Colon (tissue), 2 donors: ENCODE measurements around the gene NIPAL3.

Source experiments
- FAIRE-seq: peaks from 2 replicates; lab custom pipeline; 2012; peaks lifted over from hg19 to GRCh38; lab: Jason Lieb, UNC
- donor health status: control.
- donor health status: control.

The NIPAL3 gene

DNA sequence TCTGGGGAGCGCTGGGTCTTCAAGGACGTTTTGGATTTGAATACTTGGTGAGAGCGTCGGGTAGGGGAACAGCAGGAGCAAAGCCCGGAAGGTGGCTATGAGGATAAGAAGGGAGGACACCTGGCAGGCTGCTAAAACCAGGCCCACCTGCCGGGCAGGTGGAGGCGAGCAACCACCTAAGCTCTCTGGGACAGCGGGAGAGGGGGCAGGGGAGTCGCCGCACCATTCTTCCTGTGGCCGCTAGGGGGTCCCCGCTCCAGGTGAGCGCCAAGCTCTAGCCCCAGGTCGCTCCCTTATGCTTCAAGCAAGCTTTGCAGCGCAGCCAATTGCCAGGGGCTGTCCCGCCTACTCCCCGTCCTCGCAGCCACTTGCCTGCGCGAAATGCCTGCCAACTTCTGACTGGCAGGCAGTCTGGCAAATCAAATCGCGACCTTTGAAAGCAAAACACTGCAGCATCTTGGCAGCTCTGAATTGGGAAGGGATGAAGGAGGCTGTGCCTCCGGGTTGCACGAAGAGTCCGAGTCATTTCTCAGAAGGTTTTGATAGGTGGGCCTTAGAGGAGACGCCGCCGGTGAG lies at the start of gene NIPAL3:
TSS of gene NIPAL3 (plus strand) at position 469 of the 576 bp plus-strand sequence. CDS start 3,746 bp downstream, outside the sequence.
- FAIRE-seq = no peak

DNA sequence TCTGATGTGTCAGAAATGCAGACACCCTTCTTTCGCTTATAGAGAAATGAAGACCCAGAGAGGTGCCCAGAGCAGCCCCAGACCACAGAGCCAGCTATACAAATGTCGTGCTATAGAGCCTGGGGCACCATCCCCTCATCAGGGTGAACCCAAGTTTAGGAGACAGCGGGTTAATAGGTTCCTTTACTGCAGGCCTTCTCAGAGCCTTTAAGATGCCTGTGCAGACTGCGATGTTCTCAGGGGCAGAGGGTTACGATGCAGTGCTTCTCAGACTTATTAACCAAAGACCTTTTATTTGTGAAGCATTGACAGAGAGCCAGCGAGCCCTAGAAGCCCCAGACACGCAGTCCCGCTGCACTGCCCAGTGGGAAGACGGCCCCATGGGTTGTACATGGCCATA lies 48.9 kb upstream of the NIPAL3 start:
- FAIRE-seq = no peak

DNA sequence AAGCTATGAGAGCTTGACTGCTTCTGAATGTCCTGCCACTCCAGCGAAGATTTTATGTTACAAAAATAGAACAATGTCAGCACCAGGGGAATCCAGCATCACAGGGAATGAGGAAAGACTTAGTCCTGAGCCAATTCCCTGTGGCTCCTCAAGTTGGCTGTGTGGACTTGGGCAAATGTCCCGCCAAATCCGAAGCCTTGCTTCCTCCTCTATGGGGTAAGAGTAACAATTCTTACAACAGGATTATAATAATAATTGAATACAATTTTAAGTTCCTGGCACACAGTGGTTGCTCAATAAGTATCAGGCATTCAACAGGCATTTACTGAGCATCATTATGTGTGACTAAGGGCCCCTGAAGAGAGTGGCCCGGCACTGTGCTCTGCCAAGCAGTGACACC lies 46.4 kb upstream of the NIPAL3 start:
- FAIRE-seq = no peak

DNA sequence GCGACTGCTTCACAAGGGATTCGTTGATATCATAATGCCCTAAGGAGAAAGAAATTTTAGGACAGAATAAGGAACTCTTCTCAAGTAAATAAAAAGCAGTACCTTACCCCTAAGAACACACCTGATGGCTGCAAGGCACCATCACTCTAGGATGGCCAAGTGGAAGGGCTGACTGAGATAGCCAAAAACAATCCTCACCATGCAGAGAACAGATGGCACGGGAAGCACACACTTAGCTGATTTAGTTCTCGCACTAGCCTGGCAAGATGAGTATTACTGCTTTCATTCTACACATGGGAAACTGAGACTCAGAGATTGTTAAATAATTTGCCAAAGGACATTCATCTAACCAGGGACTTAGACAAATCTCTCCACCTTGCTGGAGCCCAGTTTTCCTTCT lies 45.8 kb upstream of the NIPAL3 start:
- no peak for FAIRE-seq

DNA sequence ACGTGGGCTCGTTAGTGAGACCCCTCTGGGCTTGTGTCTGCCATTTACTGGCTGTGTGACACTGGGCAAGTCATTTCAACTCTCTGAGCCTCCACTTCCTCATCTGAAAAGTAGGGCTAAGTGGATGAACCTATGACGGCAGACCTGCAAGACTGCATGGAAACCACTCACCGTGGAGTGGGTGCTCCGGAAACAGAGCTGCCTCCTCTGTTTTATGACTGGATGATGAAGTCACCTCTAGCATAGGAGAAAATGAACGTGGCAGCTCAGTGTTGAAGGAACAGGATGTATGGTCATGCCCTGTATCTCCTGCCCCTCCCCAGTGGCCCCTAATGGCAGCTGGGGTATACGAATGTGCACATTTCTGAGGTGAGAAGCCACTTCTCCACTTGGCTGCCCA lies 42.6 kb upstream of the NIPAL3 start:
- no peak for FAIRE-seq

DNA sequence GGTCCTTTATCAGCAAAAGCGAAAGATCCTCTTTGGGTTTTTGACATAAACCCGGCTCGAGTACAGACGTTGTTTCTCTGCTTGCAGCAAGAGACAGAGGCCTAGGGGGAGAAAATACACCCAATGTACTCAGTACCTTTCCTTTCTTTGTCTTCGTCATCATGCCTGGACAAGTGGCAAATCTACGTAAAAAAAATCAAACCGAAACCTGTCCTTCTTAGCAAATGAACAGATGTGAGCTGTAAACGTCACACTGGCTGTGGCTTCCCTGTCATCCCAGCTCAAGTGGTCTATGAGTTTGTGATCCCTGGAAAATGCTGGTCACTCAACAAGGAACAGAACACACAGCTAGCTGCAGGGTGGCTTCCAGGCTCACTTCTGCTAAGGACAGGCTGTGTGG lies 41.9 kb upstream of the NIPAL3 start:
- no peak for FAIRE-seq

DNA sequence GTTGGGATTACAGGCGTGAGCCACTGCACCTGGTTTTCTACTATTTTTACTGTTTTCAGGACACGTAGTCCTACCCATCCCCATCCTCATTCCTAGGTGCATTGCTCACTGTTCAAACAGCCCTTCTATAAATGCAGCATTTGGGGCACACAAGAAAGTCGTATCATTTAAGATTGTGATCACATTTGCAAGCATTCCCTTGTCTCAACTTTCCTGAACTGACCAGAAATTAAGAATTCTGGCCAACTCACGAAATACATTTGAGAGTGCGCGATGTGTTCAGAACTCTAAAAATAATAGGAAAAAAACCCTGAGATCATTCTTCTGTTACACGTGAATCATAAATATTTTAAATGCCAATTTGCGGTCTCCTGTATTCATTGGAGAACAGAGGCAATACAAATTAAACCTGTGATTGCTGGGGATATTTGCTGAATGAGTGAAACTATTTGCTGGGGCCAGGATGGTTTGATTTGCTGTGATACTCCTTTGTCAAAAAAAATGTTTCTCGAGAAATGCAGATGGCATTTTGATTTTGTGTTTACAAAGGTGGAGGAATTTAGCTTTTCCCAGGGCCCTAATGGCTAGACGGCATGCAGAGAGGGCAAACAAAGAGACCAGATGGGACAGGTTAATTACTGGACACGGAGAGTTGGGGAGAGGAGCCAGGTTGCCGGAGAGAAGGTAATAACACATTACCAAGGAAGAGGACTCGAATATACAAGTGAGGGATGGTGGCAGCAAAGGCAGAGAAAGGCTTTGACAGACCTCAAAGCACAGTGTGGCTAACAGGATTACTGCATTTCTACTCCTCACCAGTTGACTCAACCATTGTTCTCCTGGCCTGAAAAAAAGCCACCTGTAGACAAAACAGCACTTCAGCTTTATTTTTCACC lies 40.5 kb upstream of the NIPAL3 start:
- FAIRE-seq = no peak

DNA sequence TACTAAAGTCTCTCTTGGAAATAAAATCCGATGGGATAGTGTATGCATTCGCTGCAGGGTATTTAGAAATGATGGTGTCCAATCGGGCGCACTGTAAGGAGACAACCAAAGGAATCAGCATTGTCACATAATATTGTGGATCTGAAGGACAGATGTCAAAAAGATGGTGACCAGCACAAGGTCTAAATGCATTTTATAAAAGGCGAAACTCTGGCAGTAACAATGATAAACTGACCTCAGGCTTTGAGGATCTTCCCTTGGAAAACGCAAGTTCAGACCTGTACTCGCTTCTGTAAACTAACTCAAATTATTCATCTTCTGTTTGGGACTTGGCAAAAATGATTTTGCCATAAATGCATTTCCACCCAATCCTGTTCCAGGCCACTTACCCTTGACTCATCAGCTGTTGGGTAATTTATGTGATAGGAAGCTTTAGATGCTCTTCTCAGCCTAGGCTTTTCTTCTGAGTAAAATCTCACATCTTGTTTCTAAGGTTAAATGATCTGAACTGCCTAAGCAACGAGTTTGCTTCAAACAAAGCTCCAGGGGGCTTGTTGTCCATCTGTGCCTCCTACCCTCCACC lies 35.8 kb upstream of the NIPAL3 start:
- no peak for FAIRE-seq

DNA sequence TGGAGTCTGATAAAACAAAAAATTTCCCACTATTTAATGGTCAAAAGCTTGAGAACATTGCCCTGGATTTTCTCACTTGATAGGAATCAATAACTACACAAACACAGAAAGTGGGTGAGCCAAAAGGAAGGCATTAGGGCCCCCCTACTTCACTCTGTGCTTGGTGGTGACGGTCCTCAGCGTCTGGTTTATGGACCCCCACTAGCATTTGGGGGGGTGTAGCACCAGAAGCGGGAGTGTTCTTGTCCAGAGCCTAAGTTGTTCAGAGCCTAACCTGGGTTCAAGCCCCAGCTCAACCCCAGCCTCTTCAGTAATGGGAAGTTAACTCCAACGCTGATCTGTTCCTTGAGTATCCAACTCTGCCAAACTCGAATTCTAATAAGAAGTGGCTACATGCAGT lies 35.1 kb upstream of the NIPAL3 start:
- no peak for FAIRE-seq

DNA sequence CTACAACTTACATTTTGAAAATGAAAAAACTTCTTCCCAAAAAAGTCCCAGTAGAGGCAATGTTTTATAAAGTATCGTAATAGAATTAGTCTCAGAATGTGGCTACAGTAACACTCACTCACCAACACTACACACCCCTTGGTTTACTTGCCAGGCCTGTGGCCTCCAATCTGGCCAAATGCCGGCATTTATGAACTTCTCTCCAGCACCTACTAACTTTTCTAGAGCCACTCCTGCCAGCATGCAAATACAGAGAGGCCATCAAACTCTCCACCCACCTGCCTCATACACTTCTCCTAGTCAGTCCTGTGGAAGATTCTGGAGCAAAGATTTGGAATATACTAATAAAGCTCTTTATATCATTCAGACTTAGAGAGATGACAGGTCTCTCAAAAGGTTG lies 34.3 kb upstream of the NIPAL3 start:
- FAIRE-seq = no peak

DNA sequence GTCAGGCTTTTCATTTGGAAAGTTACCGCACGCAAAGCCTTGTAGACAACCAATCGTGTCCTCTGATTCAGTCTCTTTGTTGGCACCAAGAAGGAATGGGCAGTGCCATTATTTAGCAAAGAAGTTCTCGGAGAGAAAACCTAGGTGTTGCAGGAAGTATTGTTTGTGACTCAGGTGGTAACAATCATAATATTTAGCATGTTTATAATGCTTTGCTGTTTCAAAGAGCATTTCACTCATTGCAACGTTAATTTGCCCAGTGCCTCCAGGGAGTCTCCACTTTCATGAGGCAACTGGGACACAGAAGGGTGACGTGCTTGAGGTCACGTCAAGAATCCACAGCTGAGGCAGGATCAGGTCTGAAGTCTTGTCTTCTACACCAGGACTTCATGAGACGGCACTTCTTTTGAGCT lies 33.4 kb upstream of the NIPAL3 start:
- no peak for FAIRE-seq

DNA sequence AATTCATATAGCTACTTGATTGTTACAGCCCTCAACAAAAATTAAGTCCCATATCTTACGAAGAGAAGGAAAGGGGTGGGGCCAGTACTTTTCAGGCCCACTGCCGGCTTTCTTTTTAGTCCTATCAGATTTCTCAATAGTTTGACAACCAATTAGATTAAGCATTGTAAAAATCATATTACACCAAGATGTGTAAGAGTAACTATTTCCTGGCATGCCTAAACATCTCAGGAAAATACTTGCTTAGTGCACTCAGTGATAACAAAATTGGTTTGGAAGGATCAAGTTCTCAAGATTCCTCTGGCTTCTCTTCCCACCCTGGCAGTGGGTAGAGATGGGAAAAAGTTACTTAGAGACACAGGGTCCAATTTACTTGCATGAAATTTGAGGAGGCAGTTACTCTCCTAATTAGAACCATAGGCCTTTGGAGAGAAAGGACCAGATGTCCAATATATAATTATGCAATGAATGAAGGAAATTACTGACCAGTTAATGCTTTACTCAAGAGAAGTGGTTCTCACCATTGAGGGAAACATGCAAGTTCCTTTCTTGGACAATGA lies 32.1 kb upstream of the NIPAL3 start:
- FAIRE-seq = no peak

DNA sequence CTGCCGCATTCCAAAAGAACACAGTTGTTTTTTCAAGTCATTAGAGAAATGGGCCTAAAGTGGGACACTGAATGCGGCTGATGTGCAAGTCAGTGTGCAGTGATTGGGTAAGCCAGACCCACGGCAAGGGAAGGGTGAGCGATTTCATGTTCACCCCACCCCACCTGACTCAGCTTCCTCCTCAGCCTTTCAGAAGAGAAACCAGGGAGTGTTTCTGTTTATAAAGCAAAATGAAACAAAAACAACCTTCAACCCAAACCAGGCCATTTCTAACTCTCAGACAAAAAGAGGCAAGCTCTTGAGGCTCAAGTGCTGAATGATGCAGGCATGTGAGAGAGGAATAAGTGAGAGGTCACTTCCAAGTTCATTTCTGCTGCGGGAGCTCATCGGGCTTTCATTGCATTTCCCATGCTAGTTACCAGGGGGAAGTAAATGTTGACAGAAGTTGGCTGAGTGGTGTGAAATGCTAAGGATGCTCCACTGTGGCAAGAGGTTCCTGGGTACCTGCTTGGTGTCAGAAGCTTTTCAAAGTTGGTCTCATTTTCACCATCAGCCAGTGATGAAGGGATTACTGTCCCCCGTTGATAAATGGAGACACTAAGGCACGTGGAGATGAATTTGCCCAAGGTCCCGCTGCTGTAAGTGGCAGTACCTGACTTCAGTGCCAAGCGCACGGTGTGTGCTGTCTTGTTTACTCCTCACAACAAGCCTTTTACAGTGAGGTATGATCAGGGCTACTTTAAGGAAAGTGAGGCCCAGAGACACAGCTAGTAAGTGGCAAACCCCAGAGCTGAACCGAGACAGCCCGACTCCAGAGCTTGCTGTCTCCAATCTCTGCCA lies 31.1 kb upstream of the NIPAL3 start:
- FAIRE-seq = no peak

DNA sequence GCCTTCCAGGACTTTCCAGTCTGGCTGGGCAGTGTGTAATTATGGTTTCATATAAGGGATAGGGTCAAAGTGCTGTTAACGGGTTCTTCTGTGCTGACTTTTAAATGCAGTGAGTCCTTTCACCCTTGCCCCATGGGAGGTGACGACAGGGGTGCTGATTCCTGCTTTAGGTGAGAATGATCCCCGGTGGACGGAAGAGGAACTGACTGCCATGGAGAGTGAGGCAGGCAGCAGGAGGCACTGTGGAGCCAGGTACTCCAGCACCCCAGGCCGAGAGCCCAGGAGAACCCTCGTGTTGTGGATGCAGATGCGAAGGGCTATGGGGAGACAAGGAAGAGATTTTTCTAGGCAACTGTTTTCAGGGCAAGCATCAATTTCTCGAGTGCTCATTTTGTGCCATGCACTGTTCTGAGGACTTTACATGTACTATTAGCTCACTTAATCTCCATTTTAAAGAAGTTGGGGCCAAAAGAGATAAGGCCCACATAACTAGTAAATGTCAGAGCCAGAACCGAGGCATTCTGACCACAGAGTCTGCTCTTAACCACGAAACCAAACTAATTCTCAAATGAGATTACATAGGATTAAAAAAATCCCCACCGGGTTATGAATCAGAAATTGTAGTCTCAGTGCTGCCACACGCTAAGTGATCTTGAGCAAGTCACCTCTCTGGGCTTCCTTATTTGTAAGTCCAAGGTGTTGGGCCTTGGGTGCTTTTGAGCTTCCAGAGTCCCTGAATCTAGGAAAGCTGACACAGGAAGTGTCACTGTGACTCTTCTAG lies 30.3 kb upstream of the NIPAL3 start:
- FAIRE-seq = no peak

DNA sequence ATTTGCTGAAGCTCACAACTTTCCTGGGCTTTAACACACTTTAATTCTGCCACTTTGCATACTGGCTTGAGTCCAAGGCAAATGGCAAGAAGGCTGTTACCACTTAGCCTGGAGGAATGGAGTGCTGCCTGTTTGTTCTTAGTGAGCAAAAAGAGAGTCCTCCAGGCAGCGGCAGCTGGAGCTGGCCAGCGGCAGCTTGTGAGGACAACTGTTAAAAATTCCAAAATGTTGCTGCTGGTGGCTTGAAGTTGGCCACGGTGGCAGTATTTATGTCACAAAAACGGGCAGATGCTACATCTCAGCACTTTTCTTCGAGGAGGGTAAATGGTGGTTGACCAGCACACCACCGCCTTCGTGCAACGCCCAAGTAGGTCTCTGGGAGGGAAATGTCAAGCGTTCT lies 29.4 kb upstream of the NIPAL3 start:
- no peak for FAIRE-seq

DNA sequence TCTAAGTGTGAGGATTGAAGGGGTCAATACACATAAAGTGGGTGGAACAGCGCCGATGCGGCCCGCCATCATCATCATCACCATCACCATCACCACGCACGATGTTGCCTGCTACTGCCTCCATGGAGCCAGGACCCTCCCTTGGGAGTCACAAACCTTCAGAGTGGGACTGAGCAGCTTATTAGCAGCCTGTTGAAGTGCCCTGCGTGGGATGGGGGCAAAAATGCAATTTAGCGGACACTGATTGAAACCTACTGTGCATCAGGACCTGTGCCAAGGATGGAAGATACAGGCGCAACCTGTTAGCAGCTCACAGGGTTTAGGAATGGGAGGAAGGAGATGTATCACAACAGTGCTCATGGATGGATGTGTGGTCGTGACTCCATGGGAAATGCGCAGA lies 28.7 kb upstream of the NIPAL3 start:
- FAIRE-seq = no peak

DNA sequence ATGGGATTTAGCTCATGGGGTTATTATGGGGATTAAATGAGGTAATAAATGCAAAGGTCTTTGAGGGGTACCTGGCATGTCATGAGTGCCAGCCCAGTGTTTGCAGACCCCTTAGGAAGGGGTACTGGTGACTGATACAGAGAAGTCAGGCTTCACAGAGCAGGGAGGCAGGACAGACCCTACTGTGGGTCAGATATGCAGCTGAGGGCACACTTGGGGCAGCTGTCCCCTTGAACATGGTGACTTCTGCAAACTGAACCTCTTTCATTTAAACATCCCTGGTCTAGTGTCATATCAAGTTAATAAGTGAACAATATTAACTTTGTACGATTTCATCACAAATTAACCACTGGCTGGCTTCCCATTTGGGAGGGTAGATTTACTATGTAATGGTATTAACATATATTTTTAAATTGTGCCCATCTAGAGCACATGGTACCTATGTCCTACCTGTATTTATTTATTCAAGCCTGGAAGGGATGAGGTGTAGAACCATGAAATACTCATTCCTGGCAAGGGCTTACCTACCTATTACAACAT lies 27.9 kb upstream of the NIPAL3 start:
- no peak for FAIRE-seq

DNA sequence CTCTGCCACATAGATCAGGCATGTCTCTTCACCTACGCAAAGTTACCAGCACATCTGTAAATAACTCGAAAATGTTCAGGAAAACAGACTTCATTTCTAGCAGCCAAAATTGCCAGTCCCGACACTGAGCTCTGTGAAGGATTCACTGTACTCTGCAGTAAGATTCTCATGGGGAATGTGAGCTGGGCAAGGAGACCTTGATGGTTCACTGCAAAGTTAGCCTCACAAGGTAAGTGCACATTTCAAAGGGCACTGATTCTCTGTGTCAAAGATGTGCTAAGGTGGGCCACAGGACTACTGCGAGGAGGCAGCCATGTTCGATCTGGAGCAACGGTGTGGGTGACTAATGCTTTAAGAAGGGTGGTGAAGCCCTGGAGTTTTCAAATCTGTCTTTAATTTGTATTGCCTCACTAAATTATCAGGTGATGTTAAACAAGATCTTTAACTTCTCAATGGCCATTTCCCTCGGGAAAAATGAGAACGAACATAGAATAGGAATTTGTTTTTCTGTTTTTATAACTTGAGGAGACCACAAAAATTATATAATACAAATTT lies 27.2 kb upstream of the NIPAL3 start:
- FAIRE-seq = no peak

DNA sequence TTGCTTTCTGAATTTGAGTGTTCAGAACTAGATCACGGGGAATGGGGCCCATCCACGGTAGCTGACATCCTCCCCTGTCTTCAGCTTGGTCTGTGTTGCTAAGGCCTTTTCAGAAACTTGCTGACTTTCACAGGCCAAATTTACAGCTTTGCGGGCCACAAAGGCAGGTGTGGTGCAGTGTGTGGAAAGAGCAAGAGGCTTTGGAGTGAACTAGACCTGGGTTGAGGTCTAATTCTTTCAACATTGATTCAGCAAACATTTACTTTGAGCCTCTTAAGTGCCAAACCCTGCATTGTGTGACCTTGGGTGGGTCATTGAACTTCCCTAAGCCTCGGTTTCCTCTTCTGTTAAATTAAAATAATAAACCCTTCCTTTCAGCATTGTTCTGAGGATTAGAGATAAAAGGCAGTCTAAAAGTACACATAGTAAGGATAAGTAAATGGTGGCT lies 26.3 kb upstream of the NIPAL3 start:
- no peak for FAIRE-seq

DNA sequence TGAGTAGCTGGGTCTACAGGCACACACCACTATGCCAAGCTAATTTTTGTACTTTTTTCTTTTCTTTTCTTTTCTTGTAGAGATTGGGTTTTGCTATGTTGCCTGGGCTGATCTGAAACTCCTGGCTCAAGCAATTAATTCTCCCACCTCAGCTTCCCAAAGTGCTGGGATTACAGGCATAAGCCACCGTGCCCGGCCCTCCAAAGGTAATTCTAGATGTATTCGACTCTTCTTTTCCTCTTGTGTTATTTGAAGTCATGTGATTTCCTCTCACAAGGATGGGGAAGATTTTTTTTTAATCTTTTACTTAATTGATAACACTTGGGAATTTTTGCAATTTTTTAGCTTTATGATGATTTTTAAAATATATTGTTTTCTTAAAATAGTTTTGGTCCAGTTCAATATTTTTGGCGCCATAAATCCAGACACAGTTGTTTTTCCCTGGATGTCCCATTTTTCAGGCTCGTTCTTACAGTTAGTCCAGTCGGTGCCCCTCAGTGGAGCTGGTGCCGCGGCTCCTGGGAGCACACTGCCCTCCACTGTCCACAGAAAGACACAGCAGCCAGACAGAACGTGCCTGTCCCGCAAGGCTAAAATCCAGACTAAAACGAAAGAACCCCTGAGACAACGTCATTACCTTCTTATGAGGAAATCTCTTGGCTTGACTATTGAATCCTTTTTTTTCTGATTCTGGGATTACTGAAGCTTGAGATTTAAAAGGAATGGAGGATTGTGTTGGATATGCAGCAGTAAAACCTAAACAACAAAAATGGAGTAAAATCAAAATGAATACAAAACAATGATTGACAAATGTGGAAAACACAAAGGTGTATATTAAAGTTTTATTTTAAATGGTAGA lies 24.4 kb upstream of the NIPAL3 start:
- no peak for FAIRE-seq
